ENCODE results near the gene ANKRD24.
"Not testable (repeated sequence)": the region's sequence is repeated elsewhere in the genome, so short reads cannot be mapped to it uniquely, and the experiment has no call there.

ANKRD24 gene

DNA sequence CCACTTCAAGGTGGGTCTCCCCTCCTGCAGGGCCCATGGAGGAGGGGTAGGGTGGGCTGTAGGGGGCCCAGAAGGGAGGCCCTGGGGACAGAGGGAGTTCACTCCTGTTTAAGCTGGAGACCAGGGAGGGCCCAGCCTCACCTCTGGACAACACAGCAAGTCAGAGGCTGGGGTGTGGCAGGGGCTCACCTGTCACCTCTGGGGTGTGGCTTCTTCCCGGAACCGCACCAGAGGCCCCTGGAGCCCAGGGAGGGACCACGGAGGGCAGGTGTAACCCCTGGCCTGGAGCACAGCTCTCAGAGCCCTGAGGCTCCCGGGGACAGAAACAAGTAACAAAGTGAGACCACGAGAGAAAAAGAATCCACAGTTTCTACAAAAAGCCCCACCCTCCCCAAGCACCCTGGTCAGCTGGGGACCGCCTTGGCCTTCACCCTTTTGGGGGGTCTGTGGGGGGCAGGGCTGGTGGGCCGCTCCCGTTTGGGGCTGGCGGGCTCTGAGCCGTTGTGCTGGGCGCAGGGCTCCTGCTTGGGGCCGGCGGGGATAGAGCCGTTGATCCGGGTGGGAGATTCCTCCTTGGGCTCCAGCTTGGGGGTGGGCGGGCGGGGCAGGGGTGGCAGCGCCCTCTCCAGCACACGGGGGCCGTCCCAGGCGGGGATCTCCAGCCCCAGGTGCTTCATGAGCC lies 8.1 kb upstream of the ANKRD24 start:
- DNase-seq: no peak

GRCh38 chr19:4174895-4175668 lies 7.4 kb upstream of the ANKRD24 start:
- no peak for DNase-seq

- no peak for DNase-seq
Measured at GRCh38 chr19:4175669-4175931, 6.9 kb upstream of the ANKRD24 start.

- no peak for DNase-seq
Measured at GRCh38 chr19:4177146-4177545, 5.3 kb upstream of the ANKRD24 start.

GRCh38 chr19:4178990-4179389 lies 3.5 kb upstream of the ANKRD24 start:
- no peak for DNase-seq

- peak; percentile 93 for DNase-seq
Measured at GRCh38 chr19:4181053-4181508, 1.4 kb upstream of the ANKRD24 start.

- DNase-seq: no peak
Measured at GRCh38 chr19:4183967-4184717, 1.7 kb downstream of the ANKRD24 start.

- no peak for DNase-seq
Measured at GRCh38 chr19:4184718-4185352, 2.3 kb downstream of the ANKRD24 start.

DNA sequence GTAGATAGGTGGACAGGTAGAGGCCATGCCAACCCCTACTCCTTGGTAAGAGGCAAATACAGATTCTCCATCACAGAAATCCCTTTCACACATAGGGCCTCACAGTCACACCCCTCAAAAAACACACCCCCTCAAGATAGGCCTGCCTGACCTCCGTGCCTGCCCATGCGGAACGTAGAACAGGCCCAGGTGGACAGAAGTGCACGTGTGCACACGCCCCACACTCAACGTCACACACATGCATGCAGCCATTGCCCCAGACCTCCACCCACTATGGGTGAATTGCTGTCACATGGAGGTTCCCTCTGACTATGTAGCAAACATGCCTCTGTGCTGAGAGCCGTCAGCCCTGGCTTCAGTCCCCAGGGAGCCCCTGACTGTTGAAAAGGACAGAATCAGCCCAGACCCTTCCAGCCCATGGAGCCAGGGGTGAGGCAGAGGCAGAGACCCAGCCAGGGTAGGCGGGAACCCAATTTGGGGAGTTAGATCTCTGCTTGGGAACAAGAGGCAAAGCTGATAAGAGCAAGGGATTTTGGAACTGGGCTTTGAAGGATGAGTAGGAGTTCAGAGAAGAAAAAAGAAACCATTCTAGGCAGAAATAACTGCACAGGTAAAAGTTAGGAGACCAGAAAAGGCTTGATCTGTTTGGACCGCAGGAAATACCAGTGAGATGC lies 3.1 kb downstream of the ANKRD24 start:
- DNase-seq: no peak

DNA sequence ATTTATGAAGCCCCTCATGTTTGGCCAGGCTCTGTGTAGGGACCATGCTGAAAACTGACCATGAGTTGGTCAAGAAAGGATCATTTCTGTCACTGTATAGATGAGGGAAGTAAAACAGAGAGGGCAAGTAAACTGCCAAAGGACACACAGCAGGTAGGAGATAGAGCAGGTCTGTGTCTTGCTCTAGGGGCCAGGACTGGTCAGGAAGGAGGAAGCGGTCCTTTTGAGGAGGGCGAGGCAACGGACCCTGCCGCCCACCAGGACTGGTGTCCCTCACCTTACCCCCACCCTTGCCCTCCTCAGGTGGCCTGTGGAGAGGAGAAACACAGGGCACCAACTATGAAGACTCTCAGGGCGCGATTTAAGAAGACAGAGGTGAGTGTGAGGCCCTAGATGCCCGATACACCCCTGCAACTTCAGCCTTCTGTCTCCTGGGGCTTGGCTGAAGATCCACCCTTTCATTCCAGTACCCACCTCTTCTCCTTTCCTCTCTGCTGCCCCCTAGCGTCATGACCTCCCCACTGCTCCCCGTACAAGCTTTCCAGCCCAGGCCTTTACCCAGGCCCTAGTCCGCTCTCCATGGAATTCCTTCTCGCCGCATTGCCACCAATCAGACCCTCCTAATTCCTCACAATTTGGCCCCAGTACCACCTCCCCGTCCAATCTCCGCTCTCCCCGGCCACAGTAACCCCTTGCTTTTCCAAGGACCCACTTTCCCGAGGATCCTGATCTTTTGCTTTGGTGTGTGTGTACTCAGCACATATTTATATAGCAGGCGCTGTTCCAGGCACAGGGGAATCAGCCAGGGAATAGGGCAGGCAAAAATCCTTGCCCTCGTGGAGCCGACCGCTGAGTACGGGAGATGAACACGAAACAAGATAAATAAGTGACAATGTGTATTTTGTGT lies 3.9 kb downstream of the ANKRD24 start:
- DNase-seq: peak; percentile 92

DNA sequence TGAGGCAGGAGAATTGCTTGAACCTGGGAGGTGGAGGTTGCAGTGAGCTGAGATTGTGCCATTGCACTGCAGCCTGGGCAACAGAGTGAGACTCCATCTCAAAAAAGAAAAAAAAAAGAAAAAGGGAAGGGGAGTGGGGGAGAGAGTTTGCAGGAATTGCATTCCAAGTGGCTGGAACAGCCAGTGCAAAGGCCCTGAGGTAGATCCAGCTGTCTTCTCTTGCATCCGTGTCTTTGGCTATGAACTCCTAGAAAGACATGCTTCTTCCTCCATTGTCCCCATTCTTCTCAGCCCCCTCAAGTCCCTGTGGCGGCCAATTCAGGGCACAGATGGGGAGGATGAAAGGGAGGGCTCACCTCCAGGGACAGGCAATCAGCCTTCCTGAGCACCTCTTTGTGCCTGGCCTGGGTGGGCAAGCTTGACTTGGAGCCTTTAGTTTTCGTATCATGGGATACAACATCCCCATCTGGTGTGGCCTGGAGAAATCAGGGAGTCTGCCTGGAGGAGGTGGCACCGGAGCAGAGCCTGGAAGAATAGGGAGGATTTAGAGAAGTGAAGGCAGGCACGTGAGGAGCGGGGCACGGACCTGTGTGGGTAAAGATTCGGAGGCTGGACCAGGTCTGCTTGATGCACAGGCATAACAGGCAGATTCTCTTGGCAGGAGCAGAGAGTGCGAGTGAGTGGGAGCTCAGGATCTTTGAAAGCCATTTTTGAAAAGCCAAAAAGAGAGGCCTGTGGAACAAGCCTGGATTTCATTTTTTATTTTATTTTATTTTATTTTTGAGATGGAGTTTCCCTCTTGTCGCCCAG lies 5.0 kb downstream of the ANKRD24 start:
- no peak for DNase-seq

DNA sequence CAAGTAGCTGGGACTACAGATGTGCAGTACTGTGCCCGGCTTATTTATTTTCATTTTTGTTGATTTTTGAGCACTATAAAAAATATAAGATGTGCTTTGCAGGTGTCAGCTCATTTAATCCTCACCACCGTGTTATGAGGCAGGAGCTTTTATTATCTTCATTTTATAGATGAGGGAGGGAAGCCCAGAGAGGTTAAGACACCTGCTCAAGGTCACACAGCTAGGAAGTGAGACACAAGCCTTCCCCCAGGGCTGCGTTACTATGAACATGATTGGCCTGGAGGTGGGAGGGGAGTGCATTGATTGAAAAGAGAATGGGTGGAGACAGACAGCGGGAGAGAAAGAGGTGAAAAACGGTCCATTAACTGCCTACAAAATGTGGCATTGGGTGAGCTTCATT lies 7.2 kb downstream of the ANKRD24 start:
- DNase-seq: no peak

- not testable (repeated sequence) for DNase-seq
Measured at GRCh38 chr19:4192537-4192936, 10.0 kb downstream of the ANKRD24 start.

DNA sequence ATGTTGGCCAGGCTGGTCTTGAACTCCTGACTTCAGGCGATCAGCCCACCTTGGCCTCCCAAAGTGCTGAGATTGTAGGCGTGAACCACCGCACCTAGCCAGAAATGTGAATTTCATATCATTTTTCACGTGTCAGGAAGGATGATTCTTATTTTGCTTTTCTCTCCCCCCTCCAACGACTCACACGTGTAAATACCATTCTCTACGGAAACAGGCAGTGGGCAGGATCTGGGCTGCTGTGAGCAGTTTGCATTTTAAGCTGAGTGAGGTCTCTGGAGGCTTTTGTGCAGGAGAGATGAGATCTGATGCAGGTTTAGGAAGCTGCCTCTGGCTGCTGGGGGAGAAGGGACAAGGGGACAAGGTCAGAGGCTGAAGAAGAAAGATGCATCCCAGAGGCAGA lies 11.9 kb downstream of the ANKRD24 start:
- DNase-seq: no peak

DNA sequence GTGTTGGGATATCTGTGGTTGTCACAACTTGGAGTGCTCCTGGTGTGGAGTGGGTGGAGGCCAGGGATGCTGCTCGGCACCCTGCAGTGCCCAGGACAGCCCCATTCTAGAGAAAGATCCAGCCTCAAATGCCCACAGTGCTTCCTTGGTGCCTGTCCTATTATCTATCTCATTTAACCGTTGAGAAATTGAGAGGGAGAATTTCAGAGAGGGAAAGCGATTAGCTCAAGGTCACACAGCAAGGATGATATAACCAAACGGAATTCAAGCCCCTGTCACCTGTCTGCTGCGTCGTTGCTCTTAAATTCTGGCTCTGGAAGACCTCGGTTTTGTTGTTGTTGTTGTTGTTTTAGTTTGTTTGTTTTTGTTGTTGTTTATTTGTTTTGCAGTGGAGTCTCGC lies 13.5 kb downstream of the ANKRD24 start:
- DNase-seq: no peak

- no peak for DNase-seq
Measured at GRCh38 chr19:4196587-4197148, 14.2 kb downstream of the ANKRD24 start.

GRCh38 chr19:4197228-4197624 lies 14.7 kb downstream of the ANKRD24 start:
- DNase-seq: no peak

DNA sequence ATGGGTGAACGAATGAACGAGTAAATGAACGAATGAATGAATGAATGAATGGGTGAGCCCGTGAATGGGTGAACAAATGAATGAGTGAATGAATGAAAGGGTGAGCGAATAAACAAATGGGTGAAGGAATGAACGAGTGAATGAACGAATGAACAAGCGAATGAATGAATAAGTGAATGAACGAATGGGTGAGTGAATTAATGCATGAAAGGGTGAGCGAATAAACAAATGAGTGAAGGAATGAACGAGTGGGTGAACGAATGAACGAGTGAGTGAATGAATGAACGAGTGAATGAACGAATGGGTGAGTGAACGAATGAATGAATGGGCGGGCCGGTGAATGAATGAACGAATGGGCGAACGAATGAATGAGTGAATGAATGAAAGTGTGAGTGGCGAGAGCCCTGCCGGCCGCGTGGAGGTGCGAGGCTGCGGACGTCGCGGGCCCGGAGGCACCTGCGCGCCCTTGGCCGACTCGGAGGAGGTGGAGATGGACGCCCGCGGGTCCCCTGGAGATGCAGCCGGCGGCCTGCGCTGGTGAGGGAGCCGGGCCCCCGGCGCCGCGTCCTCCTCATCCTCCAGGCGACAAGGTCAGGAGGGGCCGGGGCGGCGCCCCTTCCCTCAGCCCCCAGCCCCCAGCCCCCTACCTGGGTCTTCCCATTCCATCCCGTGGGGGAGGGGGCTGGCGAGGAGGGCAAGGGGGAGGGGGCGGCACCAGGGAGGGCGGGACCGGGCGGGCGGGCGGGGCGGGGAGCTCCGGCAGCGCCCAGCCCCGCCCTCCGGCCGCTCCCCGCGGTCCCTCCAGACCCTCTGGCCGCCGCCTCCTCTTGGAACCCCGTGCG lies 15.4 kb downstream of the ANKRD24 start:
- peak; percentile 30 for DNase-seq

GRCh38 chr19:4198467-4199126 lies 16.1 kb downstream of the ANKRD24 start:
- DNase-seq: no peak
